AG20443 (cell line): ENCODE data around the gene FAAP20.

Experiments
- DNase-seq: peaks from one replicate; pipeline ENCODE4 v3.0.0; 2012; ENCODE audit warnings: low spot score, mixed read lengths

The FAAP20 gene

GRCh38 chr1:2177946-2178538 lies 16.5 kb downstream of the FAAP20 start:
- no peak for DNase-seq

- no peak for DNase-seq
These were observed 17.0 kb downstream of the FAAP20 start for GRCh38 chr1:2177541-2177940.

- no peak for DNase-seq
These were observed 18.0 kb downstream of the FAAP20 start for GRCh38 chr1:2176615-2177014.

- no peak for DNase-seq
These were observed 18.7 kb downstream of the FAAP20 start for GRCh38 chr1:2175681-2176454.

- DNase-seq, result no peak
These were observed 19.5 kb downstream of the FAAP20 start for GRCh38 chr1:2175055-2175414.

- peak; percentile 91 for DNase-seq
These were observed 20.1 kb downstream of the FAAP20 start for GRCh38 chr1:2174348-2175054.

GRCh38 chr1:2173546-2174347 lies 20.8 kb downstream of the FAAP20 start:
- no peak for DNase-seq

- DNase-seq, result no peak
These were observed 21.9 kb downstream of the FAAP20 start for GRCh38 chr1:2172551-2173146.

GRCh38 chr1:2172012-2172411 lies 22.6 kb downstream of the FAAP20 start:
- DNase-seq, result no peak

GRCh38 chr1:2170211-2170610 lies 24.4 kb downstream of the FAAP20 start:
- DNase-seq, result peak; percentile 70

- no peak for DNase-seq
These were observed 25.3 kb downstream of the FAAP20 start for GRCh38 chr1:2169200-2169836.

GRCh38 chr1:2168535-2168934 lies 26.0 kb downstream of the FAAP20 start:
- DNase-seq, result no peak

GRCh38 chr1:2168090-2168489 lies 26.5 kb downstream of the FAAP20 start:
- DNase-seq, result no peak

GRCh38 chr1:2166695-2167094 lies 27.9 kb downstream of the FAAP20 start:
- no peak for DNase-seq

- no peak for DNase-seq
These were observed 28.3 kb downstream of the FAAP20 start for GRCh38 chr1:2166254-2166653.

- no peak for DNase-seq
These were observed 28.9 kb downstream of the FAAP20 start for GRCh38 chr1:2165646-2166045.

- DNase-seq, result no peak
These were observed 31.4 kb downstream of the FAAP20 start for GRCh38 chr1:2163205-2163604.

GRCh38 chr1:2160451-2161300 lies 33.9 kb downstream of the FAAP20 start:
- no peak for DNase-seq

- no peak for DNase-seq
These were observed 35.4 kb downstream of the FAAP20 start for GRCh38 chr1:2159124-2159523.

- no peak for DNase-seq
These were observed 36.3 kb downstream of the FAAP20 start for GRCh38 chr1:2158272-2158671.

GRCh38 chr1:2157856-2158255 lies 36.7 kb downstream of the FAAP20 start:
- no peak for DNase-seq
